Left ventricle myocardium superior (tissue), 1 donor: ENCODE measurements around the gene RAB9A. TPM values are rescaled to one million over a fixed set of nuclear protein-coding genes. Genes with fewer than 3 reads are reported as not detected.
A peak's percentile ranks its signal among the peaks of the same experiment; 100 is the strongest.
"Not testable (repeated sequence)": the region's sequence is repeated elsewhere in the genome, so short reads cannot be mapped to it uniquely, and the experiment has no call there.

ENCODE experiments used
- ATAC-seq: fragments of 200-7000 bp; cut with Tn5 transposase; one replicate; pipeline ENCODE4 v1.9.1; 2020; ENCODE audit warnings: mild to moderate bottlenecking, moderate library complexity
- DNase-seq: peaks from one replicate; pipeline ENCODE4 v3.0.0-alpha.2; 2020
- intact Hi-C: fragments of 100-400 bp; cut with micrococcal nuclease; formaldehyde crosslinking; loops from one replicate; pipeline ENCODE4 v1.11.0; 2022
- total RNA-seq: library from RNA; stranded (reverse); fragmentation: NEBNext Ultra II Directional; extraction: Animal tissue kit (Norgen Biotek cat#: 25700); gene quantifications from one replicate; pipeline ENCODE4 v1.2.1, GENCODE V29; 2021
- donor health status: DM: no; HTN: yes; CAD: no; lungs with severe emphysema.

Gene RAB9A
- total RNA-seq, 1 donor from 2014 or later, result 25.1 TPM

- DNase-seq (no peak), ATAC-seq (peak; percentile 74)
- intact Hi-C loops, result no loop called here
Measured at GRCh38 chrX:13664020-13664419, 24.9 kb upstream of the RAB9A start.

- peak; percentile 56 for ATAC-seq
- intact Hi-C loops, result no loop called here
- DNase-seq, result peak; percentile 45
Measured at GRCh38 chrX:13666836-13667235, 22.1 kb upstream of the RAB9A start.

- ATAC-seq (no peak), DNase-seq (no peak)
- intact Hi-C loops, result no loop called here
Measured at GRCh38 chrX:13667919-13668318, 21.0 kb upstream of the RAB9A start.

- ATAC-seq, result peak; percentile 83
- intact Hi-C loops, result no loop called here
- DNase-seq, result peak; percentile 37
Measured at GRCh38 chrX:13669246-13669737, 19.6 kb upstream of the RAB9A start.

GRCh38 chrX:13669755-13670154, 19.2 kb upstream of the RAB9A start:
- ATAC-seq, intact Hi-C loops: not testable (repeated sequence)

GRCh38 chrX:13670197-13670596, 18.7 kb upstream of the RAB9A start:
- ATAC-seq, result no peak
- intact Hi-C loops, result no loop called here
- DNase-seq, result no peak

More at GRCh38 chrX:13669755-13670154, 19.2 kb upstream of the RAB9A start:
- DNase-seq, result not testable (repeated sequence)

- intact Hi-C loops, result no loop called here
- DNase-seq (no peak), ATAC-seq (no peak)
Measured at GRCh38 chrX:13673016-13673415, 15.9 kb upstream of the RAB9A start.

GRCh38 chrX:13676885-13677284, 12.0 kb upstream of the RAB9A start:
- no peak for ATAC-seq
- intact Hi-C loops, result no loop called here
- no peak for DNase-seq

- ATAC-seq, DNase-seq, intact Hi-C loops: not testable (repeated sequence)
Measured at GRCh38 chrX:13679700-13680099, 9.2 kb upstream of the RAB9A start.

- DNase-seq (no peak), ATAC-seq (no peak)
- intact Hi-C loops, result no loop called here
Measured at GRCh38 chrX:13681595-13681994, 7.3 kb upstream of the RAB9A start.

- no peak for DNase-seq
- no peak for ATAC-seq
- intact Hi-C loops, result no loop called here
Measured at GRCh38 chrX:13684361-13684760, 4.6 kb upstream of the RAB9A start.

GRCh38 chrX:13685126-13685763, 3.7 kb upstream of the RAB9A start:
- DNase-seq (no peak), ATAC-seq (no peak)
- intact Hi-C loops, result no loop called here

GRCh38 chrX:13687203-13687602, 1.7 kb upstream of the RAB9A start:
- ATAC-seq (no peak), DNase-seq (no peak)
- intact Hi-C loops, result no loop called here

GRCh38 chrX:13688384-13688957, 457 bp upstream of the RAB9A start:
- ATAC-seq, result no peak
- intact Hi-C loops, result no loop called here
- DNase-seq, result no peak

GRCh38 chrX:13689741-13690211, 848 bp downstream of the RAB9A start:
- ATAC-seq, result peak; percentile 22
- intact Hi-C loops, result no loop called here
- DNase-seq, result no peak

GRCh38 chrX:13690836-13691235, 1.9 kb downstream of the RAB9A start:
- DNase-seq (no peak), ATAC-seq (no peak)
- intact Hi-C loops, result no loop called here

GRCh38 chrX:13691841-13692371, 3.0 kb downstream of the RAB9A start:
- intact Hi-C loops, result no loop called here
- ATAC-seq (no peak), DNase-seq (no peak)

- ATAC-seq, result no peak
- no peak for DNase-seq
- intact Hi-C loops, result no loop called here
Measured at GRCh38 chrX:13692771-13693231, 3.9 kb downstream of the RAB9A start.

- no peak for DNase-seq
- no peak for ATAC-seq
- intact Hi-C loops, result no loop called here
Measured at GRCh38 chrX:13693341-13693961, 4.5 kb downstream of the RAB9A start.

- ATAC-seq, result no peak
- no peak for DNase-seq
- intact Hi-C loops, result no loop called here
Measured at GRCh38 chrX:13694359-13694758, 5.4 kb downstream of the RAB9A start.
